IPS-15b (cell line): ENCODE results near the gene ALOX5.
"Not testable (repeated sequence)": the region's sequence is repeated elsewhere in the genome, so short reads cannot be mapped to it uniquely, and the experiment has no call there.

ENCODE experiments used
- H3K27me3 ChIP-seq: one replicate; pipeline ENCODE4 v1.6.1; 2013; ENCODE audit warnings: low read length; ENCODE audit not compliant: control insufficient read depth, insufficient read depth
- H3K36me3 ChIP-seq: one replicate; pipeline ENCODE4 v1.6.1; 2013; ENCODE audit warnings: low read length; ENCODE audit not compliant: control insufficient read depth, insufficient read depth
- H3K4me1 ChIP-seq: one replicate; pipeline ENCODE4 v1.6.1; 2013; ENCODE audit warnings: mild to moderate bottlenecking, low read length; ENCODE audit not compliant: control insufficient read depth, insufficient read depth
- H3K4me3 ChIP-seq: one replicate; pipeline ENCODE4 v1.5.1; 2013; ENCODE audit warnings: low read depth, low read length
- H3K9ac ChIP-seq: one replicate; pipeline ENCODE4 v1.6.1; 2013; ENCODE audit warnings: low read depth, mild to moderate bottlenecking, low read length
- H3K9me3 ChIP-seq: one replicate; pipeline ENCODE4 v1.6.1; 2013; ENCODE audit warnings: mild to moderate bottlenecking, low read length; ENCODE audit not compliant: control insufficient read depth, insufficient read depth

The ALOX5 gene

DNA sequence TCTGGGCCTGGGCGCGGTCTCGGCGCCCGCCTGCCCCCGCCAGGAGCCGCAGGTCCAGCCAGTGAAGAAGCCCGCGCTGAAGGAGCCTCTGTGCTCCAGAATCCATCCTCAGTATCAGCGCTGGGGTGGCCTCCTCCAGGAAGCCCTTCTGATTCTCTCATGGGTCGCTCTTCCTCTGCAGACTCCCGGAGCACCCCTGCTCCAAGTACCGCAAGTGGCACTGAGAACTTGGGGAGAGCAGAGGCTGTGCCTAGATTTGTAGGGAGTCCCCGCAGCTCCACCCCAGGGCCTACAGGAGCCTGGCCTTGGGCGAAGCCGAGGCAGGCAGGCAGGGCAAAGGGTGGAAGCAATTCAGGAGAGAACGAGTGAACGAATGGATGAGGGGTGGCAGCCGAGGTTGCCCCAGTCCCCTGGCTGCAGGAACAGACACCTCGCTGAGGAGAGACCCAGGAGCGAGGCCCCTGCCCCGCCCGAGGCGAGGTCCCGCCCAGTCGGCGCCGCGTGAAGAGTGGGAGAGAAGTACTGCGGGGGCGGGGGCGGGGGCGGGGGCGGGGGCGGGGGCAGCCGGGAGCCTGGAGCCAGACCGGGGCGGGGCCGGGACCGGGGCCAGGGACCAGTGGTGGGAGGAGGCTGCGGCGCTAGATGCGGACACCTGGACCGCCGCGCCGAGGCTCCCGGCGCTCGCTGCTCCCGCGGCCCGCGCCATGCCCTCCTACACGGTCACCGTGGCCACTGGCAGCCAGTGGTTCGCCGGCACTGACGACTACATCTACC lies at the start of gene ALOX5:
Gene ALOX5 (plus strand): TSS at position 641 of the 774 bp plus-strand sequence. CDS start 64 bp downstream, at position 705.
- no peaks in the 10 kb centered on the region for H3K36me3 ChIP-seq
- H3K4me1 ChIP-seq = peaks cover 16% of the 10 kb centered on the region
- peak within 1 kb of the TSS; percentile 69 for H3K4me3 ChIP-seq
- H3K27me3 ChIP-seq = peaks cover 49% of the 10 kb centered on the region
- H3K9ac ChIP-seq = no peak within 1 kb of the TSS
- no peaks in the 10 kb centered on the region for H3K9me3 ChIP-seq

DNA sequence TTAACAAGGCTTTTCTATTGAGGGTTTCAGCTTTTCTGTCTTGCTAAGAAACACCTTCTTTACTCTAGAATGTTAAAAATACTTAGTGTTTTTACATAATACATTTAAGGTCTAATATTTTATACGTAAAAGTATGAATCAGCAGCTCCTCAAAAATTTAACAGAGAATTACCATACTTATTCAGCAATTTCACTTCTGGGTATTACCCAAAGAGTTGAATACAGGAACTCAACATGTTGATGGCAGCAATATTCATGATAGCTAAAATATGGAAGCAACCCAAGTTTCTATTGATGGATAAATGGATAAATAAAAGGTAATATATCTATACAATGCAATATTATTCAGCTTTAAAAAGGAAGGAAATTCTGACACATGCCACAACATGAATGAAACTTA lies 48.9 kb upstream of the ALOX5 start:
- Histone ChIP-seq H3K36me3 (no peaks in the 10 kb centered on the region), H3K4me3 (no peak overlapping the region), H3K27me3 (no peaks in the 10 kb centered on the region), H3K9ac (no peak overlapping the region), H3K4me1 (no peaks in the 10 kb centered on the region), H3K9me3 (peaks cover 2% of the 10 kb centered on the region)

DNA sequence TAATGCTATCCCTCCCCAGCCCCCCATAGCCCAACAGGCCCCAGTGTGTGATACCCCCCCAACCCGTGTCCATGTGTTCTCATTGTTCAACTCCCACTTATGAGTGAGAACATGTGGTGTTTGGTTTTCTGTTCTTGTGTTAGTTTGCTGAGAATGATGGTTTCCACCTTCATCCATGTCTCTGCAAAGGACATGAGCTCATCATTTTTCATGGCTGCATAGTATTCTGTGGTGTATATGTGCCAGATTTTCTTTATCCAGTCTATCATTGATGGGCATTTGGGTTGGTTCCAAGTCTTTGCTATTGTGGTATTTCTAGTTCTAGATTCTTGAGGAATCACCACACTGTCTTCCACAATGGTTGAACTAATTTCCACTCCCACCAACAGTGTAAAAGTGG lies 47.2 kb upstream of the ALOX5 start:
- H3K9me3 ChIP-seq, H3K27me3 ChIP-seq, H3K36me3 ChIP-seq, H3K4me3 ChIP-seq, H3K9ac ChIP-seq, H3K4me1 ChIP-seq: not testable (repeated sequence)

DNA sequence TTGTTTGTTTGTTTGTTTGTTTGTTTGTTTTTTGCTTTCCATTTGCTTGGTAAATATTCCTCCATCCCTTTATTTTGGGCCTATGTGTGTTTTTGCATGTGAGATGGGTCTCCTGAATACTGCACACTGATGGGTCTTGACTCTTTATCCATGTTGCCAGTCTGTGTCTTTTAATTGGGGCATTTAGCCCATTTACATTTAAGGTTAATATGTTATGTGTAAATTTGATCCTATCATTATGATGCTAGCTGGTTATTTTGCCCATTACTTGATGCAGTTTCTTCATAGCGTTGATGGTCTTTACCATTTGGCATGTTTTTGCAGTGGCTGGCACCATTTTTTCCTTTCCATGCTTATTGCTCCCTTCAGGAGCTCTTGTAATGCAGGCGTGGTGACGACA lies 42.2 kb upstream of the ALOX5 start:
- not testable (repeated sequence) for H3K9ac ChIP-seq, H3K9me3 ChIP-seq

DNA sequence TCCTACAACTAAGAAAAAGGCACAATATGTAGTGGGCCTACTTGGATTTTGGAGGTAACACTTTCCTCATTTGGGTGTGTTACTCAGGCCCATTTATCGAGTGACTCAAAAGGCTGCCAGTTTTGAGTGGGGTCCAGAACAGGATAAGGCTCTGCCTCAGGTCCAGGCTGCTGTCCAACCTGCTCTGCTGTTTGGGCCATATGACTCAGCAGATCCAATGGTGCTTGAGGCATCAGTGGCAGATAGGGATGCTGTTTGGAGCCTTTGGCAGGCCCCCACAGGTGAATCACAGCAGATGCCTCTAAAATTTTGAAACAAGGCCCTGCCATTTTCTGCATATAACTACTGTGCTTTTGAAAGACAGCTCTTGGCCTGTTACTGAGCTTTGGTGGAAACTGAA lies 34.1 kb upstream of the ALOX5 start:
- no peaks in the 10 kb centered on the region for H3K27me3 ChIP-seq
- H3K4me3 ChIP-seq = no peak overlapping the region
- H3K9ac ChIP-seq = no peak overlapping the region
- H3K9me3 ChIP-seq = no peaks in the 10 kb centered on the region
- H3K36me3 ChIP-seq = no peaks in the 10 kb centered on the region
- H3K4me1 ChIP-seq = no peaks in the 10 kb centered on the region

More for the DNA sequence above, 42.2 kb upstream of the ALOX5 start:
- not testable (repeated sequence) for H3K27me3 ChIP-seq, H3K36me3 ChIP-seq, H3K4me3 ChIP-seq, H3K4me1 ChIP-seq

DNA sequence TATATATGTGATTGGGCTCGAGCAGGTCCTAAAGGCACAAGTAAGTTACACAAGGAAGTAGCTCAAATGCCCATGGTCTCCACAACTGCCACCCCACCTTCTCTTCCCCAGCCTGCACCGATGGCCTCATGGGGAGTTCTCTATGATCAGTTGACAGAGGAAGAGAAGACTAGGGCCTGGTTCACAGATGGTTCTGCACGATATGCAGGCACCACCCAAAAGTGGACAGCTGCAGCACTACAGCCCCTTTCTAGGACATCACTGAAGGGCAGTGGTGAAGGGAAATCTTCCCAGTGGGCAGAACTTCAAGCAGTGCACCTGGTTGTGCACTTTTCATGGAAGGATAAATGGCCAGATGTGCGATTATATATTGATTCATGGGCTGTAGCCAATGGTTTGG lies 33.6 kb upstream of the ALOX5 start:
- H3K9ac ChIP-seq, H3K4me3 ChIP-seq, H3K9me3 ChIP-seq, H3K36me3 ChIP-seq, H3K27me3 ChIP-seq, H3K4me1 ChIP-seq: not testable (repeated sequence)

DNA sequence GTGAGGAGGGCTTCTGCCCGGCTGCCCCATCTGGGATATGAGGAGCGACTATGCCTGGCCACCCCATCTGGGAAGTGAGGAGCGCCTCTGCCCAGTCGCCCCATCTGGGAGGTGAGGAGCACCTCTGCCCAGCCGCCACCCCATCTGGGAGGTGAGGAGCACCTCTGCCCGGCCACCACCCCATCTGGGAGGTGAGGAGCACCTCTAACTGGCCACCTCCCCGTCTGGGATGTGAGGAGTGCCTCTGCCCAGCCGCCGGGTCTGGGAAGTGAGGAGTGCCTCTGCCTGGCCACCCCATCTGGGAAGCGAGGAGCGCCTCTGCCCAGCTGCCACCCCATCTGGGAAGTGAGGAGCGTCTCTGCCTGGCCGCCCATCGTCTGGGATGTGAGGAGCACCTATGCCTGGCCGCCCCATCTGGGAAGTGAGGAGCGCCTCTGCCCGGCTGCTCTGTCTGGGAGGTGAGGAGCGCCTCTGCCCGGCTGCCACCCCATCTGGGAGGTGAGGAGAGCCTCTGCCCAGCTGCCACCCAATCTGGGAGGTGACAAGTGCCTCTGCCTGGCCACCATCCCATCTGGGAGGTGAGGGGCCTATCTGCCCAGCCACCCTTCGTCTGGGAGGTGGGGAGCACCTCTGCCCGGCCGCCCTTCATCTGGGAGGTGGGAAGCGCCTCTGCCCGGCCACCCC lies 27.2 kb upstream of the ALOX5 start:
- H3K9me3 ChIP-seq, H3K4me3 ChIP-seq, H3K27me3 ChIP-seq, H3K4me1 ChIP-seq, H3K36me3 ChIP-seq, H3K9ac ChIP-seq: not testable (repeated sequence)

DNA sequence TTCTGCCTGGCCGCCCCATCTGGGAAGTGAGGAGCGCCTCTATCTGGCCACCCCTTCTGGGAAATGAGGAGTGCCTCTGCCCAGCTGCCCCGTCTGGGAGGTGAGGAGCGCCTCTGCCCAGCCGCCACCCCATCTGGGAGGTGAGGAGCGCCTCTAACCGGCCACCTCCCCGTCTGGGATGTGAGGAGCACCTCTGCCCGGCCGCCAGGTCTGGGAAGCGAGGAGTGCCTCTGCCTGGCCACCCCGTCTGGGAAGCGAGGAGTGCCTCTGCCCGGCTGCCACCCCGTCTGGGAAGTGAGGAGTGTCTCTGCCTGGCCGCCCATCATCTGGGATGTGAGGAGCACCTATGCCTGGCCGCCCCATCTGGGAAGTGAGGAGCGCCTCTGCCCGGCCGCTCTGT lies 26.6 kb upstream of the ALOX5 start:
- H3K4me1 ChIP-seq, H3K9ac ChIP-seq, H3K36me3 ChIP-seq, H3K4me3 ChIP-seq, H3K27me3 ChIP-seq, H3K9me3 ChIP-seq: not testable (repeated sequence)

DNA sequence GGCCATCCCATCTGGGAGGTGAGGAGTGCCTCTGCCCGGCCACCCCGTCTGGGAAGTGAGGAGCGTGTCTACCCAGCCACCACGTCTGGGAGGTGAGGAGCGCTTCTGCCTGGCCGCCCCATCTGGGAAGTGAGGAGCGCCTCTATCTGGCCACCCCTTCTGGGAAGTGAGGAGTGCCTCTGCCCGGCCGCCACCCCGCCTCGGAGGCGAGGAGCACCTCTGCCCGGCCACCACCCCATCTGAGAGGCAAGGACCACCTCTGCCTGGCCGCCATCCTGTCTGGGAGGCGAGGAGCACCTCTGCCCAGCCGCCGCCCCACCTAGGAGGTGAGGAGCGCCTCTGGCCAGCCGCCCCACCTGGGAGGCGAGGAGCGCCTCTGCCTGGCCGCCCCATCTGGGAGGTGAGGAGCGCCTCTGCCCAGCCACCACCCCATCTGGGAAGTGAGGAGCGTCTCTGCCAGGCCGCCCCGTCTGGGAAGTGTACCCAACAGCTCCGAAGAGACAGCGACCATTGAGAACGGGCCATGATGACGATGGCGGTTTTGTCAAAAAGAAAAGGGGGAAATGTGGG lies 25.7 kb upstream of the ALOX5 start:
- H3K27me3 ChIP-seq, H3K4me1 ChIP-seq, H3K9me3 ChIP-seq, H3K36me3 ChIP-seq, H3K4me3 ChIP-seq, H3K9ac ChIP-seq: not testable (repeated sequence)

DNA sequence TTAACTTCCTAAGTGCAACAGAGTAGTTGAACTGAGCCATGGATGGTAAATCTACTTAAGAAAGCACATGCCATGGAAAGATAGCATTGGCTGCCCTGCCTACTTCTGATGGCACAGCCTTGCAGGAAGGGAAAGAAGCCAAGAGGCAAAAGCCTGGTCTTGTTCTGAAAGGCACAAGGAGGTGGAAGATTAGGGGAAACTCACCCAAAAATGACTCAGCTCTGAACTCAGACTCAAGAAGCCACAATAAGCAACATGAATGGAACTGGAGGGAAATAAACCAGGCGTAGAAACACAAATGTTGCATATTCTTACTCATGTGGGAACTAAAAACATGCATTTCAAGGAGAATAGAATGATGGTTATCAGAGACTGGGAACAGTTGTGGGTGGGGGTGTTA lies 20.8 kb upstream of the ALOX5 start:
- H3K4me3 ChIP-seq = no peak overlapping the region
- no peaks in the 10 kb centered on the region for H3K36me3 ChIP-seq
- H3K4me1 ChIP-seq = no peaks in the 10 kb centered on the region
- no peaks in the 10 kb centered on the region for H3K27me3 ChIP-seq
- no peak overlapping the region for H3K9ac ChIP-seq
- H3K9me3 ChIP-seq = no peaks in the 10 kb centered on the region

DNA sequence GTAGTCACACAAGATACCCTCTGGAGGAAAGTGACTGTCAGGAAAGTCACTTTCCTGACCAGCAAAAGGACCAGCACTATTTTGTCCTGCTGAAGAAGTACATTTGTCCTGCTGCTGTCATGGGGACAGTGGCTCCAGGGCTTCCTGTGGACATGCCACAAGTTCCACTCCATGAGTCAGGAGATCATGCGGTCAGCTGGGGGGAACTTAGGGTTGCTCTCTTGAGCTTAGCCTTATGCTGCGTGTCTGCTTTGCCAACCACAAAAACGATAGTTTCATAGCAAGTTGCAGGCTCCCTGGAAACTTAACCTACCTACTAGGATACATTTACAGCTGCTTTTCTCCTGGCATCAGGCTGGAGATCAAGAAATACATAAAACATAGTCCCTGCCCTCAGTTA lies 19.8 kb upstream of the ALOX5 start:
- Histone ChIP-seq H3K9ac (no peak overlapping the region), H3K9me3 (no peaks in the 10 kb centered on the region), H3K4me3 (no peak overlapping the region), H3K27me3 (no peaks in the 10 kb centered on the region), H3K4me1 (no peaks in the 10 kb centered on the region), H3K36me3 (no peaks in the 10 kb centered on the region)

DNA sequence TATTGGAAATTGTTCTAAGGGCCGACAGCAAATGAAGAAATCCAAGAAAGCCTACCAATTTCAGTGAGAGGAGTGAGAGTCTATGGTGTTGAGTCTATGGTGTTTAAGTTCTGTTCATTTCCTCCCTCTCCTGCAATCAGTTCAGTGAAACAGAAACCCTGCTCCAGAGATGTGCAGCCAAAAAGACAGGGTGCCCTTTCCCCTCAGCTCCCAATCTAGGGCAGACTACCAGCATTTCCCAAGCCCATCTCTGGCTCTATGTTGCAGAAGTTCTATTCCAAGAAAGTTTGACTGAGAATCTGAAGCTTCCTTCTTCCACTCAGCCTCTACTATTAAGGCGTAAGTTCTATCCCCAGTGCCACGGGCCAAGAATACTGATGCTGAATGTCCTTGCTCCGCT lies 18.5 kb upstream of the ALOX5 start:
- no peaks in the 10 kb centered on the region for H3K27me3 ChIP-seq
- H3K36me3 ChIP-seq = no peaks in the 10 kb centered on the region
- H3K9ac ChIP-seq = no peak overlapping the region
- no peaks in the 10 kb centered on the region for H3K9me3 ChIP-seq
- H3K4me1 ChIP-seq = no peaks in the 10 kb centered on the region
- H3K4me3 ChIP-seq = no peak overlapping the region
